Trophoblast cell (in vitro differentiated cells and primary cell): ENCODE data around the gene INTS6.
"Not testable (repeated sequence)": the region's sequence is repeated elsewhere in the genome, so short reads cannot be mapped to it uniquely, and the experiment has no call there.

Source experiments
- DNase-seq, 2 donors: peaks; one replicate each; pipeline ENCODE4 v3.0.0-alpha.2; 2016
- H2AFZ ChIP-seq: 2 replicates; pipeline ENCODE4 v1.6.1; 2013; ENCODE audit warnings: low read length, moderate library complexity, mild to moderate bottlenecking; ENCODE audit not compliant: insufficient read depth, poor library complexity
- H2AK5ac ChIP-seq: 2 replicates; pipeline ENCODE4 v1.6.1; 2013; ENCODE audit warnings: mild to moderate bottlenecking, low read length
- H2BK120ac ChIP-seq: 2 replicates; pipeline ENCODE4 v1.6.1; 2013; ENCODE audit warnings: low read length, mild to moderate bottlenecking, moderate library complexity; ENCODE audit not compliant: insufficient read depth, poor library complexity
- H2BK12ac ChIP-seq: 2 replicates; pipeline ENCODE4 v1.6.1; 2013; ENCODE audit warnings: mild to moderate bottlenecking, low read length, moderate library complexity
- H2BK5ac ChIP-seq: 2 replicates; pipeline ENCODE4 v1.6.1; 2013; ENCODE audit warnings: low read length, low read depth, moderate library complexity, mild to moderate bottlenecking; ENCODE audit not compliant: poor library complexity
- H3K14ac ChIP-seq: 2 replicates; pipeline ENCODE4 v1.6.1; 2013; ENCODE audit warnings: mild to moderate bottlenecking, low read length
- H3K18ac ChIP-seq: 2 replicates; pipeline ENCODE4 v1.6.1; 2013; ENCODE audit warnings: mild to moderate bottlenecking, low read length
- H3K23ac ChIP-seq: 2 replicates; pipeline ENCODE4 v1.6.1; 2013; ENCODE audit warnings: low read length
- H3K27ac ChIP-seq: 2 replicates; pipeline ENCODE4 v1.5.1; 2013; ENCODE audit warnings: low read depth, mild to moderate bottlenecking, inconsistent platforms, low read length, moderate library complexity
- H3K27me3 ChIP-seq: 2 replicates; pipeline ENCODE4 v1.6.1; 2013; ENCODE audit warnings: inconsistent platforms, mild to moderate bottlenecking, low read length, moderate library complexity; ENCODE audit not compliant: insufficient read depth
- H3K36me3 ChIP-seq, 2 experiments: 1 replicate in 1 of 2; 2 replicates in 1 of 2; pipeline ENCODE4 v1.6.1; 2013; ENCODE audit warnings: low read length in 2 of 2, mild to moderate bottlenecking in 2 of 2, moderate library complexity in 1 of 2; ENCODE audit not compliant: insufficient read depth in 2 of 2, control insufficient read depth in 1 of 2
- H3K4ac ChIP-seq: 2 replicates; pipeline ENCODE4 v1.6.1; 2013; ENCODE audit warnings: low read depth, mild to moderate bottlenecking, low read length, moderate library complexity
- H3K4me1 ChIP-seq, 2 experiments: 1 replicate in 1 of 2; 2 replicates in 1 of 2; pipeline ENCODE4 v1.6.1; 2013; ENCODE audit warnings: low read length in 2 of 2, mild to moderate bottlenecking in 2 of 2, moderate library complexity in 1 of 2; ENCODE audit not compliant: insufficient read depth in 2 of 2, control insufficient read depth in 1 of 2
- H3K4me2 ChIP-seq: 2 replicates; pipeline ENCODE4 v1.6.1; 2013; ENCODE audit warnings: inconsistent platforms, mild to moderate bottlenecking, low read length, moderate library complexity
- H3K4me3 ChIP-seq: 2 replicates; pipeline ENCODE4 v1.5.1; 2013; ENCODE audit warnings: mild to moderate bottlenecking, low read depth, low read length, inconsistent platforms
- H3K79me1 ChIP-seq: one replicate; pipeline ENCODE4 v1.6.1; 2013; ENCODE audit warnings: low read length
- H3K79me2 ChIP-seq: 2 replicates; pipeline ENCODE4 v1.6.1; 2013; ENCODE audit warnings: low read length, mild to moderate bottlenecking; ENCODE audit not compliant: control insufficient read depth, insufficient read depth, poor library complexity
- H3K9ac ChIP-seq: 2 replicates; pipeline ENCODE4 v1.6.1; 2013; ENCODE audit warnings: mild to moderate bottlenecking, low read length
- H3K9me3 ChIP-seq: 2 replicates; pipeline ENCODE4 v1.6.1; 2013; ENCODE audit warnings: low read depth, mild to moderate bottlenecking, control low read depth, inconsistent platforms, low read length; ENCODE audit not compliant: insufficient read depth
- H4K12ac ChIP-seq: 2 replicates; pipeline ENCODE4 v1.6.1; 2013; ENCODE audit warnings: low read depth, mild to moderate bottlenecking, low read length, moderate library complexity
- H4K8ac ChIP-seq: 2 replicates; pipeline ENCODE4 v1.6.1; 2013; ENCODE audit warnings: low read depth, mild to moderate bottlenecking, low read length, moderate library complexity
- H4K91ac ChIP-seq: one replicate; pipeline ENCODE4 v1.6.1; 2013; ENCODE audit warnings: low read depth, mild to moderate bottlenecking, low read length, moderate library complexity
- WGBS: extraction: QIAGEN DNeasy Blood & Tissue Kit; methylation state at CpG from one replicate; pipeline ENCODE4 v1.1.7; 2013; ENCODE audit warnings: missing lambda C conversion rate; ENCODE audit not compliant: insufficient read length, insufficient coverage; ENCODE audit errors: extremely low coverage; 5-methylcytosine and 5-hydroxymethylcytosine counted together

INTS6 gene

DNA sequence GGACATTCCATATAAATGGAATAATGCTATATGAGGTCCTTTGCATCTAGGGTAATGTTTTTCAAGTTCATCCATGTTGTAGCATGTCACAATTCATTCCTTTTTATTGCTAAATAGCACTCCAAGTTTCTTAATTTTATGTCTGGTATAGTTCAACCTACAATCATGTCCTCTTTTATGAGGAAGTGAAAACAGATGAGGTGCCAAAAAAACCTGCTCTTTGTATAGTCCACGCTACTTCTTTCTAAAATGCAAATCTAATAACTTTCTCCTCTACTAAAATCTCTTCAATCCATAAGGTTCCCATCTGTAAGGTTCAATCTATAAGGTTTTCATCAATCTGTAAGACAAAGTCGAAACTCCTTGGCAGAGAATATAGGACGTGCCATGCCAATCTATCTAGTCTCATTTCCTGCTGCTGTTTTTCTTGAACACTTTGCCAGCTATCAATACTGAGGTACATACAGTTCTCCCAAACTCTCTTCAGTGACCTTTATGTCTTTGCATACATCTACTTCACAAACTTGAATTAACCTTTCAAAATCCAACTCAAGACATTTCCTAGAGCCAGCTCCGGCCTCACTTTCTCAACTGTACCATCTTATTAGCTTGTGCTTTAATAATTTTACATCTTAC is 33.7 kb downstream of the INTS6 start:
- Histone ChIP-seq H3K4ac (no peak overlapping the region), H3K27ac (no peak overlapping the region), H3K18ac (no peak overlapping the region), H2BK120ac (no peak overlapping the region), H3K27me3 (no peaks in the 10 kb centered on the region), H2BK5ac (no peak overlapping the region), H3K4me3 (no peak overlapping the region), H3K4me2 (no peak overlapping the region), H3K79me1 (no peaks in the 10 kb centered on the region), H3K79me2 (no peaks in the 10 kb centered on the region), H2BK12ac (no peak overlapping the region), H3K9me3 (no peaks in the 10 kb centered on the region), H4K12ac (no peak overlapping the region), H4K91ac (no peak overlapping the region), H2AK5ac (no peak overlapping the region), H3K36me3 (peaks cover 0 to 4% of the 10 kb centered on the region in 2 experiments), H3K14ac (no peak overlapping the region), H3K4me1 (peaks cover 0 to 4% of the 10 kb centered on the region in 2 experiments), H3K23ac (no peak overlapping the region), H2AFZ (no peak overlapping the region), H3K9ac (no peak overlapping the region), H4K8ac (no peak overlapping the region)
- WGBS, result no CpG with 5 or more reads among the region's 4 CpGs
- no peak for DNase-seq

GRCh38 chr13:51417716-51418115 is 35.1 kb downstream of the INTS6 start:
- peaks cover 0 to 4% of the 10 kb centered on the region in 2 experiments for H3K4me1 ChIP-seq

GRCh38 chr13:51416107-51416506 is 36.7 kb downstream of the INTS6 start:
- Histone ChIP-seq H3K36me3 (peaks cover 4 to 6% of the 10 kb centered on the region in 2 experiments), H3K27me3 (no peaks in the 10 kb centered on the region), H2AFZ (no peak overlapping the region), H3K4ac (no peak overlapping the region), H2AK5ac (no peak overlapping the region), H3K9me3 (no peaks in the 10 kb centered on the region), H3K23ac (no peak overlapping the region), H2BK120ac (no peak overlapping the region), H3K4me2 (no peak overlapping the region), H4K91ac (no peak overlapping the region), H3K79me2 (no peaks in the 10 kb centered on the region), H3K4me3 (no peak overlapping the region), H2BK5ac (no peak overlapping the region), H4K8ac (no peak overlapping the region), H4K12ac (no peak overlapping the region), H3K18ac (no peak overlapping the region), H3K79me1 (no peaks in the 10 kb centered on the region), H2BK12ac (no peak overlapping the region), H3K9ac (no peak overlapping the region), H3K4me1 (peaks cover 0 to 2% of the 10 kb centered on the region in 2 experiments), H3K27ac (no peak overlapping the region), H3K14ac (no peak overlapping the region)
- no peak for DNase-seq

More at GRCh38 chr13:51417716-51418115, 35.1 kb downstream of the INTS6 start:
- Histone ChIP-seq H2BK120ac (no peak overlapping the region), H3K4me3 (no peak overlapping the region), H3K79me2 (no peaks in the 10 kb centered on the region), H3K18ac (no peak overlapping the region), H4K12ac (no peak overlapping the region), H3K27me3 (no peaks in the 10 kb centered on the region), H4K8ac (no peak overlapping the region), H3K9ac (no peak overlapping the region), H4K91ac (no peak overlapping the region), H3K4me2 (no peak overlapping the region), H3K14ac (no peak overlapping the region), H2BK5ac (no peak overlapping the region), H3K4ac (no peak overlapping the region), H3K79me1 (no peaks in the 10 kb centered on the region), H3K9me3 (no peaks in the 10 kb centered on the region), H2AK5ac (no peak overlapping the region), H3K36me3 (peaks cover 0 to 4% of the 10 kb centered on the region in 2 experiments), H2AFZ (no peak overlapping the region), H3K27ac (no peak overlapping the region), H2BK12ac (no peak overlapping the region), H3K23ac (no peak overlapping the region)
- WGBS, result no CpG with 5 or more reads among the region's 4 CpGs
- no peak for DNase-seq

DNA sequence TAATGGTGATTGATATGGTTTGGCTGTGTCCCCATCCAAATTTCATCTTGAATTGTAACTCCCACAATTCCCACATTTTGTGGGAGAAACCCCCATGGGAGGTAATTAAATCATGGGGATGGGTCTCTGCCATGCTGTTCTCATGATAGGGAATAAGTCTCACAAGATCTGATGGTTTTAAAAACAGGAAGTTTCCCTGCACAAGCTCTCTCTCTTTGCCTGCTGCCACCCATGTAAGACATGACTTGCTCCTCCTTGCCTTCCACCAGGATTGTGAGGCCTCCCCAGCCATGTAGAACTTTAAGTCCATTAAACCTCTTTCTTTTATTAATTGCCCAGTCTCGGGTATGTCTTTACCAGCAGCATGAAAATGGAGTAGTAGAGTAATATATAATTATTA is 37.5 kb downstream of the INTS6 start:
- not testable (repeated sequence) for H4K8ac ChIP-seq, H2AFZ ChIP-seq, H3K4me2 ChIP-seq, H3K4ac ChIP-seq, H3K9ac ChIP-seq, H4K91ac ChIP-seq, H2AK5ac ChIP-seq, H3K27ac ChIP-seq, H3K79me1 ChIP-seq, H3K79me2 ChIP-seq, H3K9me3 ChIP-seq, H3K27me3 ChIP-seq, H2BK120ac ChIP-seq, H3K4me3 ChIP-seq, H3K14ac ChIP-seq, DNase-seq, H2BK5ac ChIP-seq, H3K36me3 ChIP-seq, H3K23ac ChIP-seq, H3K18ac ChIP-seq, H4K12ac ChIP-seq, H3K4me1 ChIP-seq, H2BK12ac ChIP-seq
- no CpG with 5 or more reads among the region's 1 CpG for WGBS
